Liver (tissue), 9 donors: Measurements from ENCODE around the gene KRTAP10-5. TPM values are rescaled to one million over a fixed set of nuclear protein-coding genes. Genes with fewer than 3 reads are reported as not detected.
"Not testable (repeated sequence)": the region's sequence is repeated elsewhere in the genome, so short reads cannot be mapped to it uniquely, and the experiment has no call there.

Source experiments
- DNase-seq: peaks from one replicate; pipeline ENCODE4 v3.0.0-alpha.2; 2017; ENCODE audit warnings: low spot score
- H3K27ac ChIP-seq, 2 donors: one replicate each; pipeline ENCODE4 v1.7.0; 2013; ENCODE audit warnings: inconsistent platforms in 2 of 2, low read length in 2 of 2, control low read depth in 1 of 2, low read depth in 1 of 2, mild to moderate bottlenecking in 1 of 2
- H3K27me3 ChIP-seq, 4 donors: one replicate each; pipeline versions ENCODE4 v1.6.1 to v1.7.0; 2013; ENCODE audit warnings: low read length in 3 of 4, inconsistent platforms in 1 of 4, mild to moderate bottlenecking in 1 of 4, moderate library complexity in 1 of 4; ENCODE audit not compliant: control insufficient read depth in 4 of 4, insufficient read depth in 4 of 4
- H3K36me3 ChIP-seq, 4 donors: one replicate each; pipeline versions ENCODE4 v1.6.1 to v1.7.0; 2013; ENCODE audit warnings: low read length in 3 of 4, mild to moderate bottlenecking in 3 of 4, low read depth in 1 of 4, moderate library complexity in 1 of 4; ENCODE audit not compliant: control insufficient read depth in 4 of 4, insufficient read depth in 3 of 4
- H3K4me1 ChIP-seq, 4 donors: one replicate each; pipeline versions ENCODE4 v1.6.1 to v1.7.0; 2013; ENCODE audit warnings: low read length in 3 of 4, mild to moderate bottlenecking in 3 of 4, moderate library complexity in 1 of 4; ENCODE audit not compliant: control insufficient read depth in 4 of 4, insufficient read depth in 4 of 4
- H3K4me3 ChIP-seq, 3 donors: one replicate each; pipeline versions ENCODE4 v1.6.1 to v1.7.0; 2013; ENCODE audit warnings: low read length in 3 of 3, control low read depth in 1 of 3, low read depth in 1 of 3, mild to moderate bottlenecking in 1 of 3
- H3K9ac ChIP-seq, 2 donors: one replicate each; pipeline ENCODE4 v1.7.0; 2013; ENCODE audit warnings: low read length in 2 of 2, mild to moderate bottlenecking in 2 of 2, moderate library complexity in 2 of 2, control low read depth in 1 of 2, low read depth in 1 of 2
- H3K9me3 ChIP-seq, 4 donors: one replicate each; pipeline versions ENCODE4 v1.6.1 to v1.7.0; 2013; ENCODE audit warnings: low read length in 3 of 4; ENCODE audit not compliant: control insufficient read depth in 4 of 4
- FOXA2 ChIP-seq: IDR thresholded peaks from 2 replicates; pipeline ENCODE4 v1.6.1; 2016; ENCODE audit warnings: antibody characterized with exemption
- HNF4A ChIP-seq, 2 donors: conservative IDR thresholded peaks; 2 replicates each; pipeline ENCODE4 v1.6.1; 2016; ENCODE audit warnings: antibody characterized with exemption in 2 of 2, mild to moderate bottlenecking in 2 of 2
- HNF4G ChIP-seq: IDR thresholded peaks from 2 replicates; pipeline ENCODE4 v1.6.1; 2016; ENCODE audit warnings: antibody characterized with exemption
- JUND ChIP-seq, 2 donors: IDR thresholded peaks; 2 replicates each; pipeline ENCODE4 v1.6.1; 2016; ENCODE audit warnings: antibody characterized with exemption in 2 of 2
- NR2F2 ChIP-seq: IDR thresholded peaks from 2 replicates; pipeline ENCODE4 v1.6.1; 2016; ENCODE audit warnings: antibody characterized with exemption
- RAD21 ChIP-seq, 2 donors: IDR thresholded peaks; 2 replicates each; pipeline ENCODE4 v1.6.1; 2016; ENCODE audit warnings: antibody characterized with exemption in 2 of 2, mild to moderate bottlenecking in 2 of 2
- RXRA ChIP-seq, 2 donors: IDR thresholded peaks; 2 replicates each; pipeline ENCODE4 v1.6.1; 2017 to 2018; ENCODE audit warnings: antibody characterized with exemption in 2 of 2, mild to moderate bottlenecking in 1 of 2
- SP1 ChIP-seq: IDR thresholded peaks from 2 replicates; pipeline ENCODE4 v1.6.1; 2018; ENCODE audit warnings: antibody characterized with exemption, mild to moderate bottlenecking
- TAF1 ChIP-seq: conservative IDR thresholded peaks from 2 replicates; pipeline ENCODE4 v1.6.1; 2016; ENCODE audit warnings: antibody characterized with exemption, mild to moderate bottlenecking
- ZBTB33 ChIP-seq: IDR thresholded peaks from 2 replicates; pipeline ENCODE4 v1.6.1; 2016; ENCODE audit warnings: antibody characterized with exemption
- WGBS: extraction: QIAGEN DNeasy Blood & Tissue Kit; methylation state at CpG from one replicate; pipeline ENCODE4 v1.1.7; 2013; 5-methylcytosine and 5-hydroxymethylcytosine counted together
- polyA plus RNA-seq, 2 donors: library from polyadenylated mRNA; stranded (reverse) in 1 of 2; unstranded in 1 of 2; fragments of 200-250 nt in 1 of 2; fragments of >200 nt in 1 of 2; fragmentation: Nextera tagmentation in 1 of 2; extraction: Ambion mirVana in 1 of 2; gene quantifications; one replicate each; pipeline versions ENCODE4 v1.2.1 to v1.2.3, GENCODE V29; 2013 to 2015
- total RNA-seq, 2 donors: library from RNA; depleted of rRNA; stranded (reverse); fragments of >200 nt; gene quantifications; one replicate each; pipeline ENCODE4 v1.2.3, GENCODE V29; 2014
- TF ChIP-seq, protein P1 (sequence below): IDR thresholded peaks from 2 replicates; pipeline ENCODE4 v1.6.1; 2016; ENCODE audit warnings: antibody characterized with exemption
- donor health status: healthy.
- donor health status: healthy.
- donor health status: healthy.
- donor health status: healthy.
- donor health status: healthy.

Gene KRTAP10-5
- total and polyA plus RNA-seq, 4 donors = not detected

GRCh38 chr21:44593598-44594405, 13.4 kb upstream of the KRTAP10-5 start (continued):
- TF ChIP-seq HNF4A (conservative IDR thresholded peaks at IDR 0.05) = peak; percentile 86 to 88
- TF ChIP-seq TAF1 = no peak

GRCh38 chr21:44592446-44593311, 12.3 kb upstream of the KRTAP10-5 start, which contains the start of gene KRTAP10-6:
KRTAP10-6 (minus strand) TSS chr21:44592505; CDS start chr21:44592484, 21 bp downstream.
- 72% methylated on average over 33 of the region's 33 CpGs for WGBS
- TF ChIP-seq NR2F2 (no peak), HNF4G (no peak), RAD21 (IDR thresholded peaks at IDR 0.05) (no peak), ZBTB33 (no peak), TAF1 (no peak), HNF4A (conservative IDR thresholded peaks at IDR 0.05) (no peak), RXRA (IDR thresholded peaks at IDR 0.05) (no peak), JUND (IDR thresholded peaks at IDR 0.05) (no peak), FOXA2 (no peak), SP1 (no peak)
- TF ChIP-seq, protein P1, sequence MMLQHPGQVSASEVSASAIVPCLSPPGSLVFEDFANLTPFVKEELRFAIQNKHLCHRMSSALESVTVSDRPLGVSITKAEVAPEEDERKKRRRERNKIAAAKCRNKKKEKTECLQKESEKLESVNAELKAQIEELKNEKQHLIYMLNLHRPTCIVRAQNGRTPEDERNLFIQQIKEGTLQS = no peak
- H3K9ac ChIP-seq = no peak within 1 kb of the TSS
- H3K36me3 ChIP-seq = no peaks in the 10 kb centered on the region
- no peaks in the 10 kb centered on the region for H3K27me3 ChIP-seq
- peak within 1 kb of the TSS; percentile 55 to 65 for H3K27ac ChIP-seq
- no peak within 1 kb of the TSS for H3K4me3 ChIP-seq
- peaks cover 1 to 27% (median 16%) of the 10 kb centered on the region in 4 donors for H3K4me1 ChIP-seq
- peak; percentile 32 for DNase-seq
- H3K9me3 ChIP-seq = no peaks in the 10 kb centered on the region

DNA sequence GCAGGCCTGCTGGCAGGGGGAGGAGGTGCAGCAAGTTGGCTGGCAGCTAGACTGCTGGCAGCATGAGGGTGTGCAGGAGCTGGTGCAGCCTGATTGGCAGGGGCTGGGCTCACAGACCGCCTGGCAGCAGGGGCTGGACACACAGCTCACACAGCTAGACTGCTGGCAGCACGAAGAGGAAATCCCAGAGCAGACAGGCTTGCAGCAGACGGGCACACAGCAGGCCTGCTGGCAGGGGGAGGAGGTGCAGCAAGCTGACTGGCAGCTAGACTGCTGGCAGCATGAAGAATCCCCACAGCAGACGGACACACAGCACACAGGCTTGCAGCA, 11.4 kb upstream of the KRTAP10-5 start:
- not testable (repeated sequence) for H3K36me3 ChIP-seq, H3K27me3 ChIP-seq, DNase-seq, H3K9me3 ChIP-seq, H3K4me3 ChIP-seq, H3K27ac ChIP-seq, H3K9ac ChIP-seq
- WGBS = 34% methylated on average over 4 of the region's 4 CpGs
- peaks cover 1 to 27% (median 16%) of the 10 kb centered on the region in 4 donors for H3K4me1 ChIP-seq

- not testable (repeated sequence) for H3K4me3 ChIP-seq, H3K27me3 ChIP-seq, DNase-seq, H3K27ac ChIP-seq, H3K9me3 ChIP-seq, H3K9ac ChIP-seq, H3K36me3 ChIP-seq
- H3K4me1 ChIP-seq = peaks cover 1 to 27% (median 16%) of the 10 kb centered on the region in 4 donors
- WGBS = 68% methylated on average over 18 of the region's 19 CpGs
Measured at GRCh38 chr21:44590897-44591800, 10.7 kb upstream of the KRTAP10-5 start.
